IPS DF 4.7 (cell line): Measurements from ENCODE around the gene ABCA5.
A peak's percentile ranks its signal among the peaks of the same experiment; 100 is the strongest.

Experiments used
- DNase-seq: peaks from one replicate; pipeline ENCODE4 v3.0.0-alpha.2; 2013; ENCODE audit warnings: low spot score; ENCODE audit errors: extremely low read depth

ABCA5 gene

DNA sequence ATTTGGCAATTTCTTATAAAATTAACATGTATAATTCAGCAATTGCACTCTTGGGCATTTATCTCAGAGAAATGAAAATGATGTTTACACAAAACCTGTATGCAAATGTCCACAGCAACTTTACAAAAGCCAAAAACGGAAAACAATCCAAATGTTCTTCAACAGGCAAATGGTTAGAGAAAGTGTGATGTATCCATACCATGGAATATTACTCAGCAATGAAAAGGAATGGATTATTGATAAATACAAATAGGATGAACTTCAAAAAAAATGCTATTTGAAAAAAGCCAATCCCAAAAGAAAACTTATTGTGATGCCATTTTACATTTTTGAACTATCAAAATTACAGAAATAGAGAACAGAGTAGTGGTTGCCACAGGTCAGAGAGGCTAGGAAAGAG, 61.1 kb downstream of the ABCA5 start:
- DNase-seq = no peak

- DNase-seq = no peak
Measured at GRCh38 chr17:69254187-69254586, 72.7 kb downstream of the ABCA5 start.

DNA sequence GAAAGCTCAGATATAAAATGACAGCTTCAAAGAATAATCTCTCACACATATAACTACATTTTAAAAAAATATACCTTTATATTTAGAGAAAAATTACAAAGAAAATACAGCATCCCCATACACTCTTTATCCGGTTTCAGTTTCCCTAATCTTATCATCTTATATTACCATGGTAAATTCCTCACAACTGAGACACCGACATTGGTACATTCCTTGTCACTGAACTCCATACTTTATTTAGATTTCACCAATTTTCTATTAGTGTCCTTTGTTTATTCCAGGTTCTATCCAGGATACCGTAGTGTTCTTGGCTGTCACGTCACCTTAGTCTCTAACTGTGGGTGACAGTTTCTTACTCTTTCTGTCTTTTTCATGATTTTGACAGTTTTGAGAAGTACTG, 76.3 kb downstream of the ABCA5 start:
- DNase-seq = no peak

GRCh38 chr17:69246726-69247375, 80.1 kb downstream of the ABCA5 start:
- DNase-seq = no peak

DNA sequence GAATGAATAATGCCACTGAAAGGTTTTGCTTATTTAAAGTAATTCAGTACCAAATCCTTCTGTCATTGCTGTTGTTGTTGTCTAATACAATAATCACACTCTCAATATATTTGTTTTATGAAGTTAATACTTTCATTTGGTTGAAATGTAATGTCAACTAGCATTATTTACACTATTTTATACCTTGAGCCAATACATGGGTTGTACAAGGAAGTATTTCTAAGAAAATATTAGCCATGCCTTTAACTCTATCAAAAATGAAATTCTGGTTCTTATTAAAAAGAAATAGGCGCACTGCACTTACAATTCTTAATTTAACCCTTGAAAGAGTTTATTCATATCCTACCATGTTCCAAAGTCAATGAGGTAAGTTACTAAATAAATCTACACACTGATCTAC, 80.7 kb downstream of the ABCA5 start:
- no peak for DNase-seq

DNA sequence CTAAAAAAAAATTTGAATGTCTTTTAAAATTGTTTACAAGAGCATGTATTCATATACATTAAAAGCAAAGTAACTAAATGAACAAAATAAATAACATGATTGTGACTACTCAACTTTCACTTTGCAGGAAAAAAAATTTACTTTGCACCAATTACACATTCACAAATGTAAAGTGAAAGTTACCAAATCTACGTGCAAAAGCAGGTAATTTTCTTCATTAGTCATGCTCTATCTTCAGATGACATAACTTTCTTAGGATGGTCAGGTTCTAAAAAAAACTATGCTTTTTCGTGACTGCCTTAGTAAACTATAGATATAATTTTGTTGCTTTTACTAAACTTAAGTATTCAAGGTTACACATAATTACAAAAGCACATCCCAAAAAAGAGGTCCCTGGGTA, 81.3 kb downstream of the ABCA5 start:
- DNase-seq = no peak

DNA sequence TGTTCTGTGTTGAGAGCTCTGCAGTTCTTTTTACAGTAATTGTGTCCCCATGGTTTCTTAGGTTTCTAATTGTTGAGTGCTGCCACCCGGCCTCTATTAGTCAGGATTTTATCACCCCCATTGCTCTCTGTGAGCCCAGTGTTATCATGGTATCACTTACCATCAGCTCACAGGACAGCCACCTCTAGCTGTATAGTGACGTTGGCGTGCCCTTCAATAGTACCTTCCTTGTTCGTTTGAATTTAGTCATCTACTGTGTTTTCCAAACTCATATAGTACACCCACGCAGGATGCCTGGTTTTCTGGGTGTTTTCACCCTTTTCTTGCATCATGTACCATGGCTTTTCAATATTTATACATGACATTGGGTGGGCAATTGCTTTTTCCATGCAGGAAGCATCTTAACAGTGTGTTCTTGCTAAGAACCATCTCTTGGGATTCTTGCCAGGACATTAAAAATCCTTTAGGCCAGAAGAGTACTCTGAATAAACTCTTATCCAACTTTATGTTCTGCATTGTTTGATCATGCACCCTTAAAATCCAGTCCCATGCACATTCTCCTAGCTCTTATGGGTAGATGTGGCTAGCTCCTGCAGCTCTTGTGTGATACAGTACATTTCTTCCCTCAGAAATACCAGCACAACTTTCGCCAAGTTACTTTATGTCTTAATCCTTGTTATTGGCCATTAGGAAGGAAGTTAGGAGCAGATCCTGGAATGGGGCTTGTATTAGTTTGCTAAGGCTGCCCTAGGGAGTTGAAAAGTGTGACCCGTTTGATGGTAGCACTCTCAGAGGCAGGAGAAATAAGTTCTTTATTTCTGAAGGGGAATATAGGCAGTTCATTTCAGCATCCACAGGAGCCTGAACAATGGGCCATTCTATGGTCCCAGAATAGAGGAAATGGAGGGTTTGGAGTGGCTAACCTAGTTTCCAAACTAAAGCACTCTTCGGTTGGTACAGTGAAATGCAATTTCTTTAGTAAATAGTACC, 87.0 kb downstream of the ABCA5 start:
- no peak for DNase-seq

DNA sequence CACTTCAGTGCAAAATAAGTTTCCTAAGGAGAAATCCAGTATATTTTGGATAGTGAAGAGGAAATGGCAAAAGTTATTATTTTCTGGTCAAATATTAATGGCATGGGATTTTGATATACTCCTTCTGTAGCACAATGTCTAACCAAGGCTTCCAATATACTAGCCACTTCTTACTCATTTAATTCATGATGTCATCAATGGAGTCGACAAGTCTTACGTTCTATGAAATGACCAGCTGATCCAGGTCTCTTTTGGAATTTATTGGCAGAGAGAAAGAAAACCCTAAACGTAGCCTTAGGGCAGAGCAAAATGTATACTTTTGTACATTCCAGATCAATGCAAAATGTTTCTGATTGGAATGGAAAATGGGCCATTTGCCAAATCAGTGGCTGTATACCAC, 90.0 kb downstream of the ABCA5 start:
- DNase-seq = no peak

DNA sequence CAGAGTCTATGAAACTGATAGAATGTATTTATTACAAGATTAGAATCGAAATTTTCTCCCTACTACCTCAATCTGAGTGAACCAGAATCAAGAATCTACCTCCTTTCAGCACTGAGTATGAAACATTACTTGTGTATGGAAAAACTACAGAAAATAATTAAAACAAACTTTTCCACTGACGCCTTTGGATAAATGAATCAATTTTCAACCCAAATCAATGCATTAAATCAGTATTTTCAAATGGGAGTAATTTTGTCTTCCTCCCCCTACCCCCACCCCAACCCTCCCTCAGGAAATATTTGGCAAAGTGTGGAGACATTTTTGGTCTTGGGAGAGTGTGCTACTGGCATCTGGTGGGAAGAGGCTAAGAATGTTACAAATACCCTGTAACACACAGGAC, 90.5 kb downstream of the ABCA5 start:
- DNase-seq = no peak

DNA sequence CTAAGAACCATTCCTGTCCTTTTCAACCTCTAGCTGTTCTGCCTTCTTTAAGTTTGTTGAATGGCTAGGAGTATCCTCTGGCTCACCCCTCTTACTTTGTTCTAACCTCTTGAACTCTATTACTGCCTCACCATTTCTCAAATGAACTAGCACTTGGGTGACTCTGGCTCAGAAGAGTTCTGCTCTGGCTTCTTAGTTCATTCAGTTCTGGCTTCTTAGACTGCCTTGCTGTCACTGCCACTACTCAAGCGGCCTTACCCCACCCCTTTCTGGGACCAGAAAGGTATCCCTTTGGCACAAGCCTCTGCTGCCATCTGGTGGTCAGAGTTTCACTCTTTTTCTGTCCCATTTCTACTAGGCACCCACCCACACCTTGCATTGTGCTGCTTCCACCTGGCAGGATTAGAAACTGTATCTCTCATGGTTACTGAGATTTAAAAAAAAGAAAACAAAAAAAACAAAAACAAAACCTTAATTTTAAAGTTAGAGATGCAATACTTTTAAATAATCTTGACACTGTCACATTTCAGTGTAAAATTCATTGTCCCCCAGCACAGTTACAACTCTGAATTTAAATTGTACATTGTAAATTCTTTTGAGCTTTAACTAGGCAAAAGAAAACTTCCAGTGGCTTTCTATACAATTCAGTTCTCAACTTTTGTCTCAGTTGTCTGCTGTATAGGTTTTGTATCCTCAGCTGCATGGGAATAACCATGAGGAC, 91.4 kb downstream of the ABCA5 start:
- DNase-seq = peak; percentile 89

DNA sequence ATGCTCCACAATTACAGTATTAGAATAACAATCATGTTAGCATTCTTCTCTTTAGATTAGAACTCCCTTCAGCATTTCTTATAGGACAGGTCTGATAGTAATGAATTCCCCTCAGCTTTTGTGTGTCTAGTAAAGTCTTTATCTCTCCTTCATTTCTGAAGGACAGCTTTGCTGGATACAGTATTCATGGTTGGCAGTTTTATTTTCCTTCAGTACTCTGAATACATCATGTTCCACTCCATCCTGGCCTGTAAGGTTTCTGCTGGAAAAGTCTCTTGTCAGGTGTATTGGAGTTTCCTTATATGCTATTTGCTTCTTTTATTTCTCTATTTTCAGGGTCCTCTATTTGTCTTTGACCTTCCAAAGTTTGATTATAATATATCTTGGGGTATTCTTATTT, 94.3 kb downstream of the ABCA5 start:
- no peak for DNase-seq

DNA sequence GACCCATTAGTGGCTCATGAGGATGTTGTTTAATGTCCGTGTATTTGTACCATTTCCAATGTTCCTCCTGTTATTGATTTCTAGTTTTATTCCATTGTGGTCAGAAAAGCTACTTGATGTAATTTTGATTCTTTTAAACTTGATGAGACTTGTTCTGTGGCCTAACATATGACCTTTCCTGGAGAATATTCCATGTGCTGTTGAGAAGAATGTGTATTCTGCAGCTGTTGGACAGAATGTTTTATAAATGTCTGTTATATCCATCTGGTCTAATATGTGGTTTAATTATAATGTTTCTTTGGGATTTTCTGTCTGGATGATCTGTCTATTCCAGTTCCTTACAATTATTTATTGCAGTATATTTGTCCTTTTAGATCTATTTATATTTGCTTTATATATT, 95.4 kb downstream of the ABCA5 start:
- DNase-seq = no peak

- DNase-seq = no peak
Measured at GRCh38 chr17:69230939-69231338, 96.0 kb downstream of the ABCA5 start.

DNA sequence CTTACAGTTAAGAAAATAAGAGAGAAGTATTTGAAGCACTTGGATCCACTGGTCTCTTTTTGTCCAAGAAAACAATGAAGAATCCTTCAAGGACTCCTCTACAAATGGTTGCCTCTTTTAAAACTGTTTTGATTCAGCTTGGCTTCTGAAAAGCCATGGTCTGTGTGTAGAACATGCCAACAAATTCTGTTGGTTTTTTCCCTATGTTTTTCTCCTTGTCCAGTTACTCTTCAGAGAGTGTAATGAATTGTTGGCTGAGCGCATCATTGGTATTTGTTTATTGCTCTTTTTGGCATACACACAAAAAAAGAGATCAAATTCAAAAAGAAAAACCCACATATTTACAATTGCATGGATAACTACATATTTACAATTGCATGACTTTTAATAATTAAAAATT, 98.4 kb downstream of the ABCA5 start, which contains the start of gene ABCA10:
Gene ABCA10 (minus strand): TSS at position 249 of the 400 bp plus-strand sequence. CDS start 3,466 bp downstream, outside the sequence.
- no peak for DNase-seq

- no peak for DNase-seq
Measured at GRCh38 chr17:69228018-69228417, 98.9 kb downstream of the ABCA5 start.

GRCh38 chr17:69227541-69227940, 99.4 kb downstream of the ABCA5 start:
- DNase-seq = no peak

- no peak for DNase-seq
Measured at GRCh38 chr17:69223809-69224208, 103.1 kb downstream of the ABCA5 start.

DNA sequence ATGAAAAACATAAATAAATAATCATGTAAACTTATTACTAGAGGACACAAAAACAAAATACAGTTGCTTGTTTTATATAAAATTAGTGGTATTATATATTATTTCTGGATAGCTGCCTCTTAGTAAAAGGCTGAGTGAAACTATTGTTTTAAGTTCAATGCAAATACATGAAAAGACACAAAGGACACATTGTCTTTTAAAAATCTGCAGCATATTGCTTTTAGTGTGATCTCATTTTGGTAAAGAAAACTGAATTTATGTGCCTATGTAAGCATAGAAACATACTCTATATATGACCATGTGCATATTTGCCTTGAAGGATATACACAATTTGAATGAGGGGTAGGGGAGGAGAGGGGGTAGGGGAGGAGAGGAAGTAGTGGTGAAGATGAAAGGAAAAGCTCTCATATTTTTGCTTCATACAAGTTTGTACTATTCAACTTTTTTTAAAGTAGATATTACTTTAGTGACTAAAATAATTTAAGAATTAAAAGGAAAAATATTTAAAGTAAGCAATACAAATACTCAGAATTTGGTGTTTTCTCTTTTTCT, 104.2 kb downstream of the ABCA5 start:
- DNase-seq = no peak

GRCh38 chr17:69220098-69220497, 106.8 kb downstream of the ABCA5 start:
- no peak for DNase-seq

DNA sequence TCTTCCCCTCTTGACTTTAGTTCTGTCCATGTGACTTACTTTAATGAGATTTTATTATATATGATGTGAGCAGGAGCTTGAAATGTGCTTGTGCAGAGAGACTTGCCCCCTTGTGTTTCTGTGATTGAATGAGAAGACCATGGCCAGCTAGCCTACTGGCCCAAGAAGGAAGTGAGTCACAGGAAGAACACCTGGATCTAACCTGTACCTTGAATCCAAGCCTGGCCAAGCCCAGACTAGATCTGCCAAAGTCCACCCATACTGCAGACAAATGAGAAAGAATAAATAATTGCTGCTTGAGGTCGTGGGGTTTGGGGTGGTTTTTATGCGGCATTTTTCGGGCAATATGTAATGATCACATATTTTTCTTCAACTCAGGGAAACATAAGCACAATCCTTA, 107.9 kb downstream of the ABCA5 start:
- DNase-seq = no peak

- no peak for DNase-seq
Measured at GRCh38 chr17:69213059-69213813, 113.7 kb downstream of the ABCA5 start.
